KOPT-K1 (cell line): ENCODE data around the gene SH3RF1.

ENCODE experiments used
- H3K27ac ChIP-seq: fragments of 200-600 bp; sonication (generic); 2 replicates; pipeline ENCODE4 v1.5.1; 2016; ENCODE audit warnings: antibody characterized with exemption, mild to moderate bottlenecking, low read depth, low read length; ENCODE audit not compliant: poor library complexity, severe bottlenecking
- H3K36me3 ChIP-seq: fragments of 200-600 bp; sonication (generic); 2 replicates; pipeline ENCODE4 v1.5.1; 2017; ENCODE audit warnings: antibody characterized with exemption, mild to moderate bottlenecking, low read length, moderate library complexity; ENCODE audit not compliant: insufficient read depth
- H3K9me3 ChIP-seq: fragments of 200-600 bp; sonication (generic); 2 replicates; pipeline ENCODE4 v1.5.1; 2017; ENCODE audit warnings: antibody characterized with exemption, low read length, mild to moderate bottlenecking; ENCODE audit not compliant: insufficient read depth, poor library complexity, severe bottlenecking

SH3RF1 gene

DNA sequence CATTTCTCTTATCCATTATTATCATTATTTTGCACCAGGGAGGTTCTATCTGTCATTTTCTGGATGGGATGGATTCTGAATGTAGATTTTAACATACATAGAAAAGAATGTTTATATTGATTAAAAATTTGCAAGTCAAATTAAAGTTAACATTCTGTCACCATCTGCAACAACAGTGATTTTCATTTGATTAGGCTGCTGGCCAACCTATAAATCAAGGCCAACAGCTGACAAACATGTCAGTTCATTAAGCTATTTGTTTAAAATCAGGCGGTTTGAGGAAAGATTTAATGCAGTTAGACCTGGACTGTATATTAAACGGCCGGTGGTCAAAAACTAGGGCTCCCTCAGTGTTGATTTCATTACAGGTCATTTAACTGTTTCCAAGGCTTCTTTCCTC is 151.2 kb downstream of the SH3RF1 start:
- no peaks in the 10 kb centered on the region for H3K36me3 ChIP-seq
- H3K27ac ChIP-seq: no peak overlapping the region
- no peaks in the 10 kb centered on the region for H3K9me3 ChIP-seq

DNA sequence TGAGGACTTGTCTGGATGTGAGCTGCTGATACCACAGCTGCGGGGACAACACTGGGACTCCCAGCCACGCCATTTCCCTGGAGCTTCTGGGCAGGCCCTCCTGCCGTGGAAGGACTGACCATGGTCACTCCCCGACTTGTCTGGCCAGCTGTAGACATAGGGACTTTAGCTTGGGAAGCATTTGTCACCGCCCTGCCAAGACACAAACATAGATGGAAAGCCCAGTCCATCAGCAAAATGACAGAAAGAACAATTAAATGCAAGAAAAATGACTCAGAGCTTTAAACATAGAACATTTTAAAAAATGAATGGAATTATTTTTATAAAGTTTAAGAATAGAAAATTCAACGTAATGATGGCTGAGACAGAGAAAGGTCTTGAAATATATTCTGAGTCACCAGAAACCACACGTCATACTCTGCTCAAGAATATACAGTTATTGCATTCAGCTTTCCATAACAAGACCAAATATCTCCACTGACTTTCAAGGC is 153.1 kb downstream of the SH3RF1 start:
- Histone ChIP-seq H3K9me3 (no peaks in the 10 kb centered on the region), H3K36me3 (no peaks in the 10 kb centered on the region), H3K27ac (no peak overlapping the region)

DNA sequence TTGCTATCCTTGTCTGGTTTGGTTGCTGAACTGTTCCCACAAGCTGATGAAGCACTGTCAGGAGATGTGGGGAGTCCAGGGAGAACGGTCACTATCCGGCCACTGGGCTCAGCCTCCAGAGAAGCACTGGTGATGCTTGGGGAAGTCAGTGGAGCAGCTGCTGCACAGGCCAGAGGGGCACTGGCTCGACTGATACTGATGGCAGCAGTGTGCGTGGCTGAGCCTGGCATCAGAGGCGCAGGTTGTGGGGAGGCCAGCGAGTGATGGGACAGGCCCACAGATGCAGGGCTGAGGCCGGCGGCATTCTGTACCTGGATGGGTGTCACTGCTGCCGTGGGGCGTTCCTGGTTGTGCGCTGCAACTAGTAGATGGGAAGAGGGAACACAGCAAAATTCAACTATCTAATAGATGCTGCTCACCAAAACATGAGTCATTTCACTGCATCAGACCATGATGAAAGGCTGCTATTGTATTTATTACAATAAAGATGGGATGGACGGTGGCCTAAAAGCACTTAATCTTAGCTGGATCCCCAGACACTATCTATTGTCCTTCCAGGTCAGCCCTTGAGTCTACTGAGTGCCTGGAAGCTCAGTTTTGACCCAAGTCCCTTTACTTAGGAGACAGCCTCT is 154.4 kb downstream of the SH3RF1 start:
- Histone ChIP-seq H3K36me3 (no peaks in the 10 kb centered on the region), H3K27ac (no peak overlapping the region), H3K9me3 (no peaks in the 10 kb centered on the region)

DNA sequence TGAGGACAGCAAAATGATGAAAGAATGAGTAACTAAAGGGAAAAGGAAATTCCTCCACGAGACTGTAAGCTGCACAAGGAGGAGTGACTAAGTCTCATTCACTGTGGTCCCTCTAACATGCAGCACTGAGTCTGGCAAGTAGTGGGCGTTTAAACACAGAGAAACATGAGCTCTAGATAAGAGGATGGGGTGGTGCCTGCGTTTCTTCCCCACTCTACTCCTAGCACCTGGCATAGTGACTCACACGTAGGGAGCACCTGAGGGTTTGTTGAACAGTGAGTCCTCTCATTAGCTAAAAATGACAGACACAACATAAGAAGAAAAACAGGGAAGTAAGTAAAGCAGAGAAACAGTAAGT is 154.9 kb downstream of the SH3RF1 start:
- Histone ChIP-seq H3K9me3 (no peaks in the 10 kb centered on the region), H3K27ac (no peak overlapping the region), H3K36me3 (no peaks in the 10 kb centered on the region)

DNA sequence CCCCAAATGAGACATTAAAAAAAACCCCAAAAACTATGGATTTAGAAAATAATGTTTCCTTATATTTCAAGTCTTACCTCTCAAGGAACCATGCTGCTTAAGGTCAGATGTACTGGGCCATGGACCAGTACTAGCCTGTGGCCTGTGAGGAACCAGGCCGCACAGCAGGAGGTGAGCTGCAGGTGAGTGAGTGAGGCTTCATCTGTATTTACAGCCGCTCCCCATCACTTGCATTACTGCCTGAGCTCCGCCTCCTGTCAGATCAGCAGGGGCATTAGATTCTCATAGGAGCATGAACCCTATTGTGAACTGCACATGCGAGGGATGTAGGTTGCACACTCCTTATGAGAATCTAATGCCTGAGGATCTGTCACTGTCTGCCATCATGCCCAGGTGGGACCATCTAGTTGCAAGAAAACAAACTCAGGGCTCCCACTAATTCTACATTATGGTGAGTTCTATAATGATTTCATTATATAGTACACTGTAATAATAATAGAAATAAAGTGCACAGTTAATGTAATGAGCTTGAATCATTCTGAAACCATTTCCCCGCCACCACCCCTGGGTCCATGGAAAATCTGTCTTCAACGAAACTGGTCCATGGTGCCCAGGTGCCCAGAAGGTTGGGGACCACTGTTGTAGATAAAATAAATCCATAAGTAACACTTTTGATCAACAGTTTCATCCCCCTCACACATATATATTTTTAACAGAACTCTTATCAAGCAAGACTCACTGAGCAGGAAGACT is 155.4 kb downstream of the SH3RF1 start:
- Histone ChIP-seq H3K36me3 (no peaks in the 10 kb centered on the region), H3K27ac (no peak overlapping the region), H3K9me3 (no peaks in the 10 kb centered on the region)

DNA sequence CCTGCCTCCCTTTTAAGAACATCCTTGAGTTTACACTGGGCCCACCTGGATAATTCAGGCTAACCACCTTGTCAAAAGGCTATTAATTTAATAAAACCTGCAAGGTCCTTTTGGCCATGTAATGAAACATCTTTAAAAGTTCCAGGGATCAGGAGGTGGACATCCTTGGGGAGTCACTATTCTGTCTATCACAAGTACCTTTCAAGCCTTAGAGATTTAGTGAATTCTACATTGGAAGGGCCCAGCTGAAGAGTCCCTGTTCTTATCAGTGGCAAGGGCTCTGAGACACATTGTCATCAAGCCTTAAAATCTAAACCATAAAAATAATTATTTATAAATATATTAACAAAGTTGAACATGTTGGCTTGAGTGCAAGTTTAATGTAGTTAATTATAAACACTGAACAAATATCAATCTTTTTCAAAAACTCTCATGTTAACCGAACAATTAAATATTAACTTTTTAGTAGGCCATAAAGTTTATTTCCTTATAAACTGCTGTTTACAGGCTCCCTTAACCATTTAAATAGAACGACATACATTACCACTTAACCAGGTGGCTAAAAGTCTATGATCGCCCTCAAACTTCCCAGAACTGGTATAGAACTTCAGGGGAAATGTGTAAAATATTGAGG is 156.3 kb downstream of the SH3RF1 start:
- no peaks in the 10 kb centered on the region for H3K9me3 ChIP-seq
- H3K27ac ChIP-seq: no peak overlapping the region
- H3K36me3 ChIP-seq: no peaks in the 10 kb centered on the region

DNA sequence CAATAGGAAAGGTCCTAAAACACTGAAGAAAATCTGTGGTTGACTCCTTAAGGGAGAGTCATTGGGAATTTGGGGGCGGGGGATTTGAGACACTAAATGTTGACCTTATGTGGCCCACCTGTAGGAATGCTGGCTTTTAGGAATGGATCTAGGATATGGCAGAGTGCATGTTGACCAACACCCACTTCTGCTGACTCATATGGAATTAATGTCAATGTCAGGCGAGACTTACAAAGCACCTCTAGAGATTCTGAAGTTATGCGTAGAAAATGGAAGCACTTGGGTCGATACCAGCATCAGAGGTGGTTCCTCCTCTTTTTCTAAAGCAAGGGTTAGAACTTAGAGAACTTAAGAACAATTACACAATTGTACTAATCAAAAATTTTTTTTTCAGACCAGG is 160.1 kb downstream of the SH3RF1 start:
- no peak overlapping the region for H3K27ac ChIP-seq
- H3K36me3 ChIP-seq: no peaks in the 10 kb centered on the region
- H3K9me3 ChIP-seq: no peaks in the 10 kb centered on the region

DNA sequence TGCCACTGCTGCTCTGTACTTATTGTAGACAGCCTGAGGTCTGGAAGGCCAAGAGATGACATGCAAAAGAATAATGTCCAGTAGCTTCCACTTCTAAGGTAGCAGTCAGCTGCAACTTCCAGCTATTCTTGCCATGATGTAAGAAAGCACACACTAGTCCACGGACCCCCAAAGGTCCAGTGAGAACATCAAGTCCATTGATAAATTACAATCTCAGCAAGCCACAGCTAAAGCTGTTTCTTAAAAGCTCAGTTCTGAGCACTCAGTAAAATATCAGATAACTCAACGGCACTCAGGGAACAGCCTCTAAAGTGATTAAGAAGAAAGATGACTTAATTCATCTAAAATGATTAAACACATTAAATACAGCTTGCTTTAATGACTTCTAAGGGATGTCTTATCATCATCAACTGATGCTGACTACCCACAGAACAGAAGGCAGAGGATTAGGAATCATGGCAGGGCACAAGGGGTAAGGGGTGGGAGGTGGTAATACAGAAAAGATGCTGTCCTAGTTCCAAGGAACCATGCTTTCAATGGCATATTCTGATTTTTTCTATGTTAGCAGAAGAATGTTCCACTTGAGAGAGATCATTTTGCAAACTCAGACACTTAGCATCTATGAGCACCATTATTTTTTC is 161.6 kb downstream of the SH3RF1 start:
- Histone ChIP-seq H3K27ac (no peak overlapping the region), H3K36me3 (no peaks in the 10 kb centered on the region), H3K9me3 (no peaks in the 10 kb centered on the region)

DNA sequence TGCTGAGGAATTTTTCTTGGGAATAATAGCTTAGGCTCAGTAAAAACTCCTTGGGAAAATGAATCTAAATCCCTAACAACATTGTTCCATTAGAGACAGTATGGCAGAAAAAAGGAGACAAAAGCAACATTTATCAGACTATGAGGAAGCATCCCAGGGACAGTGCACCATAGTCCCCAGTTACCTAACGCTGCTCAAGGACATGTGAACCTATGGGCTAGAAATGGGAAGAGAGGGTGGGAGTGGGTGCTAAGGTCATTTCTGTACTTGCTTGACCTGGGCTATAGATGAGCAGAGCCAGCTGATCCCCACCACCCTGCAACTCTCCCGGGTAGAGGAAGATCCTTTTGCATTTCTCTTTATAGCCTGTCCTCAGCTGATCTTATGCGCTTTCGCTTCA is 162.5 kb downstream of the SH3RF1 start:
- no peaks in the 10 kb centered on the region for H3K36me3 ChIP-seq
- H3K27ac ChIP-seq: no peak overlapping the region

DNA sequence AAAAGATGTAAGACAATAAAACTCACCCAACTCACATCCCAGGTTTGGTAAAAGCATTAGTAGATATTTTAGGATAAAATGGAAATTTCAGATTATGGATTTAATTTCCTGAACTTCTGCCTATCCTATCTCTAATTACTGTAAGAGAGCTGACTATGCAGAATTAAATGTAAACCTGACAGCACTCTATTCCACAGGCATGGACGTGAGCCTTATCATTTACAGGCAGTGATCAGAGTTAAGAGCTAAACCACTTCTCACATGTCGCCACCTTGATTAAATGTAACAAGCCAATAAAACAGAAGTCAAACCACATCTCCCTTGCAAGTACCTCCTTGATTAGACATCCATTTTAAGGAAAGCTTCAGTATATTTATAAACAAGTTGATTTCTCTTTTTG is 163.2 kb downstream of the SH3RF1 start:
- Histone ChIP-seq H3K36me3 (no peaks in the 10 kb centered on the region), H3K27ac (no peak overlapping the region), H3K9me3 (no peaks in the 10 kb centered on the region)

More for the DNA sequence above, 162.5 kb downstream of the SH3RF1 start:
- no peaks in the 10 kb centered on the region for H3K9me3 ChIP-seq

DNA sequence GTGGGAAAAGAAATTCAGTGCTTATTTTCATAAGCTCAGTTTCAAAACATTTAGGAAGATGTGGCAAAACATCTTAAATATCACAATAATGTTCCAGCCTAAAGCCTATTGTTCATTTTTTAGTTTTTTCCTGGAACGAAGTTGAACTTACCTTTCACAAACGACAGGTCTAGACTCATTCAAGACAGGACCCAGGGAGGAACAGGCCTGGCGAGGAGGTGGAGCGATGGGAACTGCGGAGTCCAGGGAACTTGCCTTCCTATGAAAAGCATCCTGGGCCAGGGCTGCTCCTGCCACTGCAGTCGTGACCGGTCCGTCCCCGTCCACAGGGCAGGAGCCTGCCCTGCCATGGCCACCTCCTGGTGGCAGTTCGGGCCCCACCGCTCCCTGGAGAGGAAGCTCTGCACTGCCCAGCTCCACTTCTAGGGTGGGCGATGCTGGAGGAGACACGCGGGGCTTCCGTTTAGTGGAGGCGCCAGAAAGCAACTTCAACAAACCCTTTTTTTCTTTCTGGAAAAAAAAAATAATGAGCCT is 164.0 kb downstream of the SH3RF1 start:
- Histone ChIP-seq H3K27ac (no peak overlapping the region), H3K9me3 (no peaks in the 10 kb centered on the region), H3K36me3 (no peaks in the 10 kb centered on the region)

DNA sequence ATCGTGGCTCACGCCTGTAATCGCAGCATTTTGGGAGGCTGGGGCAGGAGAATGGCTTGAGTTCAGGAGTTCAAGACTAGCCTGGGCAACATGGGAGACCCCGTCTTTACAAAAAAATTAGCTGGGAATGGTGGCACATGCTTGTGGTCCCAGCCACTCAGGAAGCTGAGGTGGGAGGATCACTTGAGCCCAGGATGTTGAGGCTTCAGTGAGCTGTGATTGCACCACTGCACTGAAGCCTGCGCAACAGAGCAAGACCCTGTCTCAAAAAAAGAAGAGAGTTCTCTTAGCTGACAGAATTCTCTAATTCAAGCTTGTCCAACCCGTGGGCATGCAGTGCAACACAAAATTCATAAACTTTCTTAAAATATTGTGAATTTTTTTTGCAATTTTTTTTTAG is 165.1 kb downstream of the SH3RF1 start:
- Histone ChIP-seq H3K27ac (no peak overlapping the region), H3K36me3 (no peaks in the 10 kb centered on the region), H3K9me3 (no peaks in the 10 kb centered on the region)

DNA sequence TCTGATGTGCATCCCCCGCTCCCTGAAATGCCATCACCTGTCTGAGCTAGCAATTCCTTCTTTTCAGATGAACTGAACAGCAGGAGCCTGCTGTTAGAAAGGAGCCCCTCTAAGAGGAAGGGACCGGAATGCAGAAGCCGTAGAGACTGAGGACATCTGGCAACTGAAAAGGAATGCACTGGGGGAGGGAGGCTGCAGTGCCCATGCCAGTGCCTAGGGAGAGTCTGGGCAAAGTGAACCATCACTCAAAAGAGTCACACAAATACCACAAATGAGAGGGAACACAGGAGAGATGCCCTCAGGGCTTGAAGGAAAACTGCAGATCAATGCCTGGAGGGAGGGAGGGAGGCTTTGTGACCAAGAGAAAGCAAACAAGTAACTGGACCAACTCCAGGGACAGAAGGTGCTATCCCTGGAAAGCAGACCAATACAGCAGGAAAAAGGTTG is 166.8 kb downstream of the SH3RF1 start:
- Histone ChIP-seq H3K27ac (no peak overlapping the region), H3K36me3 (no peaks in the 10 kb centered on the region), H3K9me3 (no peaks in the 10 kb centered on the region)

DNA sequence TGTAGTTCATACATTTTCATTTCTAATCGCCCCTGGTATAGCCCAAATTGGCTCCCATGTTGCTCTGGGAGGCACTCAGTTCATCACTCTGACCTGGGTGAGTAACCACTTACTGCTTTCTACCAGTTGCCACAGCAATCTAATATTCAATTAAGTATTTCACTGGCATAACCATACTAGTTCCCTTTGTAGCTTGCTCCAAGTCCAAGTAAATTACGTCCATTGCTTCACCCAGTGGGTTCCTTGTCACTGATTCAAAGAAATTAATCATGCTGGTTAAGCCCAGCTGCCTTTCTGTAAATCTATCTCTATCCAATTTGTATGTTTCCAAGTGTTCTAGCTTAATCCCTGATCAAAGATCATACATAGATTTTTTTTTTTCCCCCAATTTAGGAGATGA is 168.7 kb downstream of the SH3RF1 start:
- no peaks in the 10 kb centered on the region for H3K36me3 ChIP-seq
- H3K27ac ChIP-seq: no peak overlapping the region
- no peaks in the 10 kb centered on the region for H3K9me3 ChIP-seq

DNA sequence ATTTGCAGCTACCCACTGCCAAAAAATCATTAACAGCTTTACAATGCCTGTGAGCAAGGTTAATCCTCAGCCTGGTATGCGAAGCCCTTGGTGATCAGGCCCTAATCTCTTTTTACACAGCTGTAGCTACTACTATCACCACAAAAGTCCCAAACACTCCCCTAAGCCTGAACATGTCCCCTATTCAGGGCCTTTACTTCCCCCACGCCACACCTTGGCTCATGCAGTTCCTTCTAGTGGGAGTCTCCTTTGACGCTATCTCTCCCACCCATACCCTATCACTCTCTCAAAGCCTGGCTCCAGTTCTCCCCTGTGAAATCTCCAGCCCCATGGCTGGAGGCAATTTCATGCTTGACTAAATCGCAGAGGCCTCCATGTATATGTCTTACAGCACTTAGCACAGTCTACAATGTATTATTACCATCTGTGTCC is 170.1 kb downstream of the SH3RF1 start:
- Histone ChIP-seq H3K9me3 (no peaks in the 10 kb centered on the region), H3K27ac (no peak overlapping the region), H3K36me3 (no peaks in the 10 kb centered on the region)
